ENCODE measurements around the gene CABP1. TPM values are rescaled to one million over a fixed set of nuclear protein-coding genes. Genes with fewer than 3 reads are reported as not detected.

CABP1 gene
- total RNA-seq, 4 donors from 2014 or later, result 1.3 TPM; not detected in 3

GRCh38 chr12:120678572-120678971 is 38.1 kb downstream of the CABP1 start:
- TF ChIP-seq, protein P1, sequence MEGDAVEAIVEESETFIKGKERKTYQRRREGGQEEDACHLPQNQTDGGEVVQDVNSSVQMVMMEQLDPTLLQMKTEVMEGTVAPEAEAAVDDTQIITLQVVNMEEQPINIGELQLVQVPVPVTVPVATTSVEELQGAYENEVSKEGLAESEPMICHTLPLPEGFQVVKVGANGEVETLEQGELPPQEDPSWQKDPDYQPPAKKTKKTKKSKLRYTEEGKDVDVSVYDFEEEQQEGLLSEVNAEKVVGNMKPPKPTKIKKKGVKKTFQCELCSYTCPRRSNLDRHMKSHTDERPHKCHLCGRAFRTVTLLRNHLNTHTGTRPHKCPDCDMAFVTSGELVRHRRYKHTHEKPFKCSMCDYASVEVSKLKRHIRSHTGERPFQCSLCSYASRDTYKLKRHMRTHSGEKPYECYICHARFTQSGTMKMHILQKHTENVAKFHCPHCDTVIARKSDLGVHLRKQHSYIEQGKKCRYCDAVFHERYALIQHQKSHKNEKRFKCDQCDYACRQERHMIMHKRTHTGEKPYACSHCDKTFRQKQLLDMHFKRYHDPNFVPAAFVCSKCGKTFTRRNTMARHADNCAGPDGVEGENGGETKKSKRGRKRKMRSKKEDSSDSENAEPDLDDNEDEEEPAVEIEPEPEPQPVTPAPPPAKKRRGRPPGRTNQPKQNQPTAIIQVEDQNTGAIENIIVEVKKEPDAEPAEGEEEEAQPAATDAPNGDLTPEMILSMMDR (IDR thresholded peaks at IDR 0.05; ENCODE audit: low read depth), result no peak

GRCh38 chr12:120680165-120680738 is 39.8 kb downstream of the CABP1 start:
- TF ChIP-seq, protein P1 (IDR thresholded peaks at IDR 0.05; ENCODE audit: low read depth), result no peak

GRCh38 chr12:120684523-120684932 is 44.1 kb downstream of the CABP1 start:
- TF ChIP-seq, protein P1 (IDR thresholded peaks at IDR 0.05; ENCODE audit: low read depth), result no peak

DNA sequence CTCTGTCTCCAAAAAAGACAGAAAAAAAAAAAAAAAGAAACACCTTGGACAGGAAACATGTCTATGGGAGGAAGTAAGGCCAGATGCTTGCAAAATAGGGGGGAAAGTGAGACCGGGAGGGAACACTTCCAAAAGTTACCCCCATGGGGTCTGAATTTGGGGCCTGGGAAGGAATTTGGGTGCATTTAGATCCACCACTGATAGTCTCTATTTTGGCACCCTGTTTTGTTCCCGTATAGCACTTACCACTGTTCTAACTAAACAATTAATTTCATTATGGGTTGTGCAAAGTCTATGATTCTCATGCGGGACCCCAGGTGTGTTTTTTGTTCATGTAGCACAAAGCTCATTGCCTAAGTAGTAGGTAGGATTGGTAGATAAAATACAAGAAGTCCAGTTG is 45.1 kb downstream of the CABP1 start:
- TF ChIP-seq, protein P1 (IDR thresholded peaks at IDR 0.05; ENCODE audit: low read depth), result no peak

- TF ChIP-seq, protein P1 (IDR thresholded peaks at IDR 0.05; ENCODE audit: low read depth), result no peak
Measured at GRCh38 chr12:120686151-120686689, 45.8 kb downstream of the CABP1 start.

GRCh38 chr12:120686690-120687577 is 46.5 kb downstream of the CABP1 start, which contains the start of gene MLEC:
Gene MLEC, plus strand, starts transcription at chr12:120687149. Its CDS starts 148 bp downstream, at chr12:120687297.
- TF ChIP-seq, protein P1 (IDR thresholded peaks at IDR 0.05; ENCODE audit: low read depth), result no peak
